Lung (tissue), 12 donors: Measurements from ENCODE around the gene MCUB. TPM values are rescaled to one million over a fixed set of nuclear protein-coding genes. Genes with fewer than 3 reads are reported as not detected.

Source experiments
- ATAC-seq: fragments of 200-7000 bp; cut with Tn5 transposase; one replicate; pipeline ENCODE4 v1.9.1; 2020; ENCODE audit warnings: moderate number of reproducible peaks; ENCODE audit not compliant: insufficient read depth, low FRiP score
- DNase-seq, 3 donors: peaks; one replicate each; pipeline ENCODE4 v3.0.0-alpha.2; 2013 to 2017
- H3K27ac ChIP-seq, 2 donors: one replicate each; pipeline ENCODE4 v1.5.1; 2013; ENCODE audit warnings: mild to moderate bottlenecking in 2 of 2, moderate library complexity in 2 of 2, control low read depth in 1 of 2, inconsistent platforms in 1 of 2, low read depth in 1 of 2, low read length in 1 of 2
- H3K27me3 ChIP-seq, 3 donors: one replicate each; pipeline ENCODE4 v1.5.1; 2013; ENCODE audit warnings: low read length in 2 of 3; ENCODE audit not compliant: control insufficient read depth in 3 of 3, insufficient read depth in 3 of 3
- H3K36me3 ChIP-seq, 4 donors: one replicate each; pipeline ENCODE4 v1.5.1; 2013; ENCODE audit warnings: low read length in 4 of 4, mild to moderate bottlenecking in 1 of 4, moderate library complexity in 1 of 4; ENCODE audit not compliant: control insufficient read depth in 4 of 4, insufficient read depth in 4 of 4
- H3K4me1 ChIP-seq, 5 donors: one replicate each; pipeline ENCODE4 v1.5.1; 2013; ENCODE audit warnings: low read length in 5 of 5, mild to moderate bottlenecking in 2 of 5, moderate library complexity in 1 of 5; ENCODE audit not compliant: control insufficient read depth in 5 of 5, insufficient read depth in 5 of 5
- H3K4me3 ChIP-seq: one replicate; pipeline ENCODE4 v1.5.1; 2013; ENCODE audit warnings: mild to moderate bottlenecking, control low read depth, moderate library complexity
- H3K9ac ChIP-seq, 2 donors: one replicate each; pipeline ENCODE4 v1.5.1; 2013; ENCODE audit warnings: low read length in 2 of 2, control low read depth in 1 of 2; ENCODE audit not compliant: insufficient read depth in 1 of 2
- H3K9me3 ChIP-seq, 4 donors: one replicate each; pipeline ENCODE4 v1.5.1; 2013; ENCODE audit warnings: low read length in 3 of 4, mild to moderate bottlenecking in 1 of 4, moderate library complexity in 1 of 4; ENCODE audit not compliant: control insufficient read depth in 4 of 4, insufficient read depth in 3 of 4
- WGBS, 2 donors: extraction: QIAGEN DNeasy Blood & Tissue Kit; methylation state at CpG; one replicate each; pipeline ENCODE4 v1.1.7; 2013; 5-methylcytosine and 5-hydroxymethylcytosine counted together
- polyA plus RNA-seq, 2 donors: library from polyadenylated mRNA; stranded (reverse); fragments of 200-250 nt; gene quantifications; one replicate each; pipeline ENCODE4 v1.2.1, GENCODE V29; 2013
- total RNA-seq, 2 donors: library from RNA; depleted of rRNA in 1 of 2; stranded (reverse); fragments of >200 nt in 1 of 2; gene quantifications; one replicate each; pipeline ENCODE4 v1.2.1, GENCODE V29; 2014 to 2021
- TF ChIP-seq, protein P1 (sequence below): IDR thresholded peaks from 2 replicates; pipeline ENCODE4 v1.5.1; 2012; ENCODE audit warnings: mild to moderate bottlenecking; ENCODE audit errors: control extremely low read depth, extremely low read depth
- donor health status: control.
- donor health status: control.
- donor health status: Bipolar disorder and iron deficiency.
- donor health status: healthy.
- donor health status: DM: yes; HTN: yes; CAD: no.

MCUB gene
- total and polyA plus RNA-seq, 4 donors: 9.2 to 25.3 (median 15.9) TPM

- Histone ChIP-seq H3K9me3 (no peaks in the 10 kb centered on the region), H3K27ac (no peak overlapping the region), H3K27me3 (no peaks in the 10 kb centered on the region), H3K9ac (no peak overlapping the region), H3K4me3 (no peak overlapping the region), H3K4me1 (no peaks in the 10 kb centered on the region), H3K36me3 (no peaks in the 10 kb centered on the region)
- DNase-seq: no peak
- 70 to 91% methylated on average over 3 of the region's 3 CpGs for WGBS, 2 donors
- no peak for ATAC-seq
- TF ChIP-seq, protein P1, sequence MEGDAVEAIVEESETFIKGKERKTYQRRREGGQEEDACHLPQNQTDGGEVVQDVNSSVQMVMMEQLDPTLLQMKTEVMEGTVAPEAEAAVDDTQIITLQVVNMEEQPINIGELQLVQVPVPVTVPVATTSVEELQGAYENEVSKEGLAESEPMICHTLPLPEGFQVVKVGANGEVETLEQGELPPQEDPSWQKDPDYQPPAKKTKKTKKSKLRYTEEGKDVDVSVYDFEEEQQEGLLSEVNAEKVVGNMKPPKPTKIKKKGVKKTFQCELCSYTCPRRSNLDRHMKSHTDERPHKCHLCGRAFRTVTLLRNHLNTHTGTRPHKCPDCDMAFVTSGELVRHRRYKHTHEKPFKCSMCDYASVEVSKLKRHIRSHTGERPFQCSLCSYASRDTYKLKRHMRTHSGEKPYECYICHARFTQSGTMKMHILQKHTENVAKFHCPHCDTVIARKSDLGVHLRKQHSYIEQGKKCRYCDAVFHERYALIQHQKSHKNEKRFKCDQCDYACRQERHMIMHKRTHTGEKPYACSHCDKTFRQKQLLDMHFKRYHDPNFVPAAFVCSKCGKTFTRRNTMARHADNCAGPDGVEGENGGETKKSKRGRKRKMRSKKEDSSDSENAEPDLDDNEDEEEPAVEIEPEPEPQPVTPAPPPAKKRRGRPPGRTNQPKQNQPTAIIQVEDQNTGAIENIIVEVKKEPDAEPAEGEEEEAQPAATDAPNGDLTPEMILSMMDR: no peak
These were observed 102.7 kb downstream of the MCUB start for GRCh38 chr4:109662771-109663170.

- TF ChIP-seq, protein P1: no peak
- ATAC-seq: no peak
These were observed 105.9 kb downstream of the MCUB start for GRCh38 chr4:109665783-109666485.

DNA sequence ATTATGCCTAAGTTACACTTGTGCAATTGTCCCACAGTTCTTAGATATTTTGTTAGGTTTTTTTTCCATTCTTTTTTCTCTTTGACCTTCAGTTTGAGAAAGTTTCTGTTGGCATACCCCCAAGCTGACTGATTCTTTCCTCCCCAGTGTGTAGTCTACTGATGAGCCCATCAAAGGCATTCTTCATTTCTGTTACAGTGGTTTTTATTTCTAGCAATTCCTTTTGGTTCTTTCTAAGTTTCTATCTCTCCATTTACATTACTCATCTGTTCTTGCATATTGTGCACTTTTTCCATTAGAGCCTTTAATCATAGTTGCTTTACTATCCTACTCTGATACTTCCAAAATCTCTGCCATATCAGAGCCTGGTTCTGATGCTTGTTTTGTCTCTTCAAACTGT lies 111.3 kb downstream of the MCUB start:
- Histone ChIP-seq H3K36me3 (no peaks in the 10 kb centered on the region), H3K27me3 (no peaks in the 10 kb centered on the region), H3K9ac (no peak overlapping the region), H3K9me3 (peaks cover 0 to 6% (median 0%) of the 10 kb centered on the region in 4 donors), H3K27ac (no peak overlapping the region), H3K4me1 (no peaks in the 10 kb centered on the region), H3K4me3 (no peak overlapping the region)
- ATAC-seq (no peak), DNase-seq (no peak)
- TF ChIP-seq, protein P1: no peak

More at GRCh38 chr4:109665783-109666485, 105.9 kb downstream of the MCUB start:
- no peaks in the 10 kb centered on the region for H3K36me3 ChIP-seq
- 74 to 80% methylated on average over 5 of the region's 5 CpGs for WGBS, 2 donors
- no peaks in the 10 kb centered on the region for H3K4me1 ChIP-seq
- no peaks in the 10 kb centered on the region for H3K27me3 ChIP-seq
- DNase-seq: peak in 1 of 3 donors; percentile 6
- no peaks in the 10 kb centered on the region for H3K9me3 ChIP-seq
- no peak overlapping the region for H3K27ac ChIP-seq
- H3K4me3 ChIP-seq: no peak overlapping the region
- no peak overlapping the region for H3K9ac ChIP-seq
